ENCODE measurements around the gene DYRK1B.
"Not testable (repeated sequence)": the region's sequence is repeated elsewhere in the genome, so short reads cannot be mapped to it uniquely, and the experiment has no call there.

GRCh38 chr19:39880241-39880640, 46.3 kb upstream of the DYRK1B start:
- TF ChIP-seq CTCF (optimal IDR thresholded peaks at IDR 0.05 in 1 of 3, IDR thresholded peaks at IDR 0.05 in 1 of 3, conservative IDR thresholded peaks at IDR 0.05 in 1 of 3; ENCODE audit: extremely low read depth in 1 of 3, insufficient read depth in 2 of 3, low read length in 3 of 3); EZH2 (IDR thresholded peaks at IDR 0.05; ENCODE audit: low read length): not testable (repeated sequence)

Measured in keratinocyte (primary cell).